Hematopoietic multipotent progenitor cell treated with erythropoietin and hydrocortisone succinate and interleukin-3 and kit ligand, for 17 days (in vitro differentiated cells): Measurements from ENCODE around the gene CCDC88C.
"Not testable (repeated sequence)": the region's sequence is repeated elsewhere in the genome, so short reads cannot be mapped to it uniquely, and the experiment has no call there.

Experiments used
- DNase-seq: peaks from one replicate; pipeline ENCODE4 v3.0.0-alpha.2; 2015; ENCODE audit warnings: low spot score

CCDC88C gene

DNA sequence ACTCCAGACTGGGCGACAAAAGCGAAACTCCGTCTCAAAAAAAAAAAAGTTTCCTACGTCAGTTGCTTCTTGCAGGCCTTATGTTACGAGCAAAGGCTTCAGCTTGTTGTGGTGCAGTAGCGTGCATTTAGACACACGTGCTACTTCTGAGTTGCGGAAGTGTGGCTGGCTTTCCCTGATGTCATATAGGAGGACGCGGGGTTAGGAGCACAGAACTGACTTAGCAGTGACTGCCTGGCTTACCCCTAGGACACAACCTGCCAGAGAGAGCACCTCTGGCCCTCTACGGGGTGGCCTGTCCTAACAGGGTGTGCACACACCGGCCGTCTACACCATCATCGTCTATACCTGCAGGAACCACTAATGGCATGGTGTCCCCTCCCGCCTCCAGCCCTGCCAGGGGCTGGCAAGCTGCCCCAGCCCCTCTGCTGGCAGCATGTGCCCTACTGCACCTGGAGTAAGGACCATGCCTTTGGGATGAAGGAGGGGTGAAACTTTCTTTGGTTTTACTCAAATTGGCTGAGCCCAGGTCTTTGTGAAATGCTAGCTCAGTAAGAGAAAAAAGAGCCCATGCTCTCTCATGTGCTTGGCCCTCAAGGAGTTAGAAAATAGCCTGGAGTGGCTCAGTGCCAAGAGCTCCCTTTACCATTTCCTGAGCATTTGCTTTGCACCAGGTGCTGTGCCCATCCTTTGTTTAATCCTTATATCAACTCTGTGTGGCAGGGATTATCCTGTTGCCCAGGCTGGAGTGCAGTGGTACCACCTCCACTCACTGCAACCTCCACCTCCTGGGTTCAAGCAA lies 171.4 kb downstream of the CCDC88C start:
- DNase-seq, result no peak

GRCh38 chr14:91245616-91246015 lies 172.0 kb downstream of the CCDC88C start:
- not testable (repeated sequence) for DNase-seq

GRCh38 chr14:91245029-91245428 lies 172.6 kb downstream of the CCDC88C start:
- DNase-seq, result no peak

- no peak for DNase-seq
Observed at GRCh38 chr14:91244501-91244901, 173.1 kb downstream of the CCDC88C start, which contains the start of gene GPR68. Gene GPR68 (minus strand): TSS chr14:91244704. CDS start chr14:91235050, 9,654 bp downstream.

DNA sequence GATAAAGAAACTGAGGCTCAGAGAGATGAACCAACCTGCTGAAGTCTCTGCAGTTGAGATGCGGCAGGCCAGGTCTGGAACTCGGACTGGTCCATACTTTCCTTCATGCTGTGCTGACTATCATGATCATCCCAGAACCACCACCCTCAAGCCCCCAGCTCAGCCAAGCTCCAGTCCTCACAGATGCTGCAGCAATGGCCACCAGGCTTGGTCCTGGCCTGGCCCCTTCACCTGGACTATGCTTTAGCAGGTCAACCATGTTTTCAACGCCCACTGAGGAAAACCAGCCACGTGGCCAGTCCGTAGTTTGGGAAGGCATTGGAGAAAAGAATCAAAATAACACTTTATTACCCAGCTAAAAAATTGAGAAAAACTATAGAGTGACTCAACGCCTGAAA lies 174.5 kb downstream of the CCDC88C start:
- no peak for DNase-seq

DNA sequence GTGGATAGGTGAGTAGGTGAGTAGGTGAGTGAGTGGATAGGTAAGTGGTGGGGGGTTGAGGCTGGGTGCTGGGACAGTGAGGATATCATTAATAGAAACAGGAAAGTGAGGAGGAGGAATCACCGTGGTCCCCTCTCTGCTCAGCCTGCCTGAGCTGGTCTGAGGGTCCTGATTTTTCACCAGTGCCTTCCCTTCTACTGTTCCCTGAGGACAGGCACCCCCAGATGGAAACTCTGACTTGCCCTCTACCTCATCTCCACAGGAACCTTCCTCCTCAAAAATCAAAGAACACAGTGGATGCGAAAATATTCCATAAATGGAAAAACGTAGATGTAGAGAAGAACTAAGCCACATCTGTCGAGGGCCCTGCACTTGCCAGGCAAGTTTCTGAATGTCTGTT lies 175.0 kb downstream of the CCDC88C start:
- DNase-seq, result no peak

GRCh38 chr14:91241863-91242262 lies 175.8 kb downstream of the CCDC88C start:
- DNase-seq, result no peak

- DNase-seq, result no peak
Observed at GRCh38 chr14:91238661-91239060, 179.0 kb downstream of the CCDC88C start.

DNA sequence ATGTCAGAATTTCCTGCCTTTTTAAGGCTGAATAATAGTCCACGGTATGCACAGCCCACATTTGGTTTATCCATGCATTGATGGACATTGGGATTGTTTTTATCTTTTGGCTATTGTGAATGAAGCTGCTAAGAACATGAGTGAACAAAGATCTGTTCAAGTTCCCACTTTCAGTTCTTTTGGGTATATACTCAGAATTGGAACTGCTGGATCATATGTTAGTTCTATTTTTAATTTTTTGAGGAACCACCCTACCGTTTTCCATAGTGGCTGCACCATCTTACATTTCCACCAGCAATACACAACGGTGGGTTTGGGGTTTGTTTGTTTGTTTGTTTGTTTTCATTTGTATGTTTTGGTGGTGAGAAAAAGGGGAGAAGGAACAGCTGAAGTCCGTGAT lies 179.5 kb downstream of the CCDC88C start:
- DNase-seq, result no peak

DNA sequence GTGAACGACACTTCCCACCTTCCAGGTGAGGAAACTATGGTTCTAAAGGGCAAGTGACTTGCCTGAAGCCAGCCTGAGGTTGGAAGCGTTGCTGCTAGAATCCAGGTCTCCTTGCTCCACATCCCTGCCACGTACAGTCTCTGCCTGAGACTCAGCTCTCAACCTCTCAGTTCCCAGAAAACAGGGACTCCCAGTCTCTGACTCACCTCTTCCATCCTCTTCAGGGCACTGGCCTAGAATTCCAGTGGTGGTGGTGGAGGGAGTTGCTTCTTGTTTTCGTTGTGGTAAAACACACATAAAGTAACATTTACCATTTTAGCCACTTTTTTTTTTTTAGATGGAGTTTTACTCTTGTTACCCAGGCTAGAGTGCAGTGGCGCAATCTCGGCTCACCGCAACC lies 180.4 kb downstream of the CCDC88C start:
- no peak for DNase-seq

DNA sequence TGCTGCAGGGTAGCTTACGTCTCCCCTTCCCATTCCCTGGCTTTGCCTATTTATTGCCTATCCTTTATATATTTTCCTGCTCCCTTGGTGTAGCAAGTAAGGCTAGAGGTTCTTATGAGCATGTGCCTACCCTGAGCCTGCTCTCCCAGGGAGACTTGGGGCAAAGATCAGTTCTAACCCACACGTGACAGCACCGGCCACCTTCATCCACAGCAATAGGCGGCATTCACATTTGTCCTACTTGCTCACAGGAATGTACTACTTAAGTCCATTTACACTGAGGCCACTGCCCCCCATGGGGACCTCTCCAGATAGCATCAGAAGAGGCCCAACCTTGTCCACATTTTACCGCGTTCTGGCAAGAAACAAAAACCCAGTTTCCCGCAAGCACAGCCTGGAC lies 181.8 kb downstream of the CCDC88C start:
- DNase-seq, result no peak

- DNase-seq, result no peak
Observed at GRCh38 chr14:91234791-91235114, 182.9 kb downstream of the CCDC88C start.

DNA sequence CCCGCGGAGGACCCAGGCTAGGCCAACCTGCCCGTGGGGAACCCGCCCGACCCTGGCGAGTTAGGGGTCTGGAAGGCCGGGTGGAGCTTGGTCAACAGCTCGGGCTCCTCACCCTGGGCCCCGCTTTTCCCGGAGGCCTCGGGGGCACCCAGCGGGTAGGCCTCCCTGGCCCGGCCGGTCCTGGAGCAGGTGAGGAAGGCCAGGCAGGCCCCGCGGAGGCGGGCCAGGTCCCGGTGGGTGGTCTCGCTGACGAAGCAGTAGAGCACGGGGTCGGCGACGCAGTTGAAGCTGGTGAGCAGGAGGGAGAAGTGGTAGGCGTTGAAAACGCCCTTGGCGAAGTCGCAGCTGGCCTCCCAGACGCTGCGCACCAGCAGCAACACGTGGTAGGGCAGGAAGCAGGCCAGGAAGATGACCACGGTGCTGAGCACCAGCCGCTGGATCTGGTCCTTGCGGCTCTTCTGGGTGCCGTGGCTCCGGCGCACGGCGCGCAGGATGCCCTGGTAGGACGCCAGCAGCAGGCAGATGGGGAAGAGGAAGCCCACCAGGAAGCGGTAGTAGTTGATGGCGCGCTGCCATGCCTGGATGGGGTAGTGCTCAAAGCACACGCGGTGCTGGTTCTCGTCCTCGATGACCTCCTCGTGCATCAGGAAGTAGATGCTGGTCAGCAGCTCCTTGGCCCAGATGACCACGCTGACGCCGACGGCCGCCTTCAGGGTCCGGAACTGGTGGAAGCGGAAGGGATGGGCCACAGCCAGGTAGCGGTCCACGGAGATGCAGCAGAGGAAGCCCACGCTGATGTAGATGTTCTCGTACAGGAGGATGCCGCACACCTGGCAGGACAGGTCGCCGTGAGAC lies 183.5 kb downstream of the CCDC88C start:
- no peak for DNase-seq

GRCh38 chr14:91232603-91233002 lies 185.0 kb downstream of the CCDC88C start:
- DNase-seq, result no peak

GRCh38 chr14:91232052-91232451 lies 185.6 kb downstream of the CCDC88C start:
- DNase-seq, result no peak

GRCh38 chr14:91231446-91231845 lies 186.2 kb downstream of the CCDC88C start:
- no peak for DNase-seq

- DNase-seq, result no peak
Observed at GRCh38 chr14:91230397-91231035, 187.1 kb downstream of the CCDC88C start.

DNA sequence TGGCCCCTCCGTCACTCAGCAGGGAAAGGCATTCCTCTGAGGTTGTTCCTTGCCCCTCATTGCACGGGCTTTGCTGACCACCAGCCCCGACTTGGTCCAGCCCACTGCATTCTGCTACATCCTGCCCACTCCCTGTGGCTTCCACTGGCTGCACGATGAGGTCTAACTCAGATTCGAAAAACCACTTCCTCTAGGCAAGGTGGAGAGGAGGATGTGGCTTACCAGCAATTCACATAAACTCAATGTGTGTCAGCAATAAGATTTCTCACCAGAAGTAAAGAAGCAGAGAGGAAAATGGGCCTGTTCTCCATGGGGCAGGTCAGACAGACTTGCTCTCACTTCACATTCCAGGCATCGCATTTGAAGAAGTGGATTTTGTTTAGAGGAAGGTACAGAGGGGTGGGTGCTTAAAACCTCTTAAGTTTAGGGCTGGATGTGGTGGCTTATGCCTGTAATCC lies 187.8 kb downstream of the CCDC88C start:
- DNase-seq, result no peak

- DNase-seq, result no peak
Observed at GRCh38 chr14:91229005-91229382, 188.6 kb downstream of the CCDC88C start.

GRCh38 chr14:91228112-91229004 lies 189.3 kb downstream of the CCDC88C start:
- DNase-seq, result no peak

DNA sequence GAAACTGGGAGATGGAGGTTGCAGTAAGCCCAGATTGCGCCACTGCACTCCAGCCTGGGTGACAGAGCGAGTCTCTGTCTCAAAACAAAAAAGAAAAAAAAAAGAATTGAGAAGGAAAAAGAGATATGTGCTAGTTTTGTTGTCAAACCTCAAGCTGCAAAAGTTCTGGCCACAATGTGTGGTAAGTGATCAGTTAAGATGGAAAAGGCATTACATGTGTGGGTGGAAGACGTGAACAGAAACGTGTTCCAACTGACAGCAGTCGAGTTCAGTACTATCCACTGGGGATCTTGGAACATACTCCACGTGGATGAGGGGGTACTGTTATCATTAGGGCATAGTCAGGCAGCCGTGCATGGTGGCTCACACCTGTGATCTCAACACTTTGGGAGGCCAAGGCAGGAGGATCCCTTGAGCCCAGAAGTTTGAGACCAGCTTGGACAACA lies 190.4 kb downstream of the CCDC88C start:
- no peak for DNase-seq

DNA sequence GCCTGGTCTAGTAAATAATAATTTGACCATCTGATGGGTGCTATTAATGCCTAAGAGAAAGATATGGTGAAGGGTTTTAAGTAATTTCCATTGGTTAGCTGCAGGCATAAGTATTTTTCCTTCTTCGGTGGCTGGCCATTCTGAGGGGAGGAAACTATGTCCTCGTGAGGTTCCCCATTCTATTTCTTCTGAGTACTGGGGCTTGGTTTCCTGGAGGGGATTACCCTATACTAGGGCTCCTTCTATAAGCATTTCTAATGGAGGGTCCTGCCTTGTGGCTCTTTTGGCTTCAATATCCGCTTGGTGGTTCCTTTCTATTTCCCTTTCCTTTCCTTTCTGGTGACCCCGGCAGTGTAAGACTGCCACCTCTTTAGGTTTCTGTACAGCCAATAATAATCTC lies 191.3 kb downstream of the CCDC88C start:
- not testable (repeated sequence) for DNase-seq
